Hypothalamus (tissue), 51 donors: Measurements from ENCODE around the gene PLAC9.

Source experiments
- DNase-seq, 51 donors: peaks; one replicate each; lab custom pipeline; 2025; lab: John Stamatoyannopoulos, UW

The PLAC9 gene

DNA sequence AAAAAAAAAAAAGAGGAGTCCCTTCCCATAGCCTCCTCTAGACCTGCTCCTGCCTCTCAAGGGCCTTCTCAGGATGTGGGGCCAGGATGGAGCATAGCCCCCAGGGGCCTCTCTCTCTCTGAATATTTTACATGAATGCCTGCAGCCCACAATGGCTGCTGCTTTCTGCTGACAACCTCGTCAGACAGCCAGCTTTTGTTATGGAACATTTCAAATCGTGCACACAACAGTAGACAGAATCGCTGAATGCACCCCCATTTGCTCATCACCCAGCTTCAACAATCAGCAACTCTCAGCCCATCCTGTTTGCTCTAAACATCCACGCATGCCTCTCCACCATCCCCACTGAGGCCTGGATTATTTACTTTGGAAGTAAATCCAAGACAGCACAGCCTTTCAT is 5.4 kb downstream of the PLAC9 start:
- no peak for DNase-seq

DNA sequence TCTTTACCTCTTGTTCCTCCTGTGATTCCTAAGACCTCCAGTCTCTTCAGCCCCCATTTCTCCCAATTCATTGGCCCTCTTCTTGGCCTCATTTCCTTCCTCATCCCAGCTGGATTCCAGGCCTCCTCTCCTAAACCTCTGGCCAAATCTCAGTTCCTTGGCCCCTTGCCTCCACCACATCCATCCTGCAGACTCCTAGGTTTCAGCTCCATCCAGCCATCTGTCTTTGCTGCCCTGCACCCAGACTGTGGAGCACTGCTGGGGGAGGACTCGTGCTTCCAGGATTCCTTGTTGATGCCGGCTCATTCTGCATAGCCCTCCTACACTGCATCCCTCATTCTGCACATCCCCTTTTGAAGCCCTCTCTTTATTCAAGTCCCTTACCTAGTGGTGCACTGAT is 6.7 kb downstream of the PLAC9 start:
- DNase-seq, result no peak

DNA sequence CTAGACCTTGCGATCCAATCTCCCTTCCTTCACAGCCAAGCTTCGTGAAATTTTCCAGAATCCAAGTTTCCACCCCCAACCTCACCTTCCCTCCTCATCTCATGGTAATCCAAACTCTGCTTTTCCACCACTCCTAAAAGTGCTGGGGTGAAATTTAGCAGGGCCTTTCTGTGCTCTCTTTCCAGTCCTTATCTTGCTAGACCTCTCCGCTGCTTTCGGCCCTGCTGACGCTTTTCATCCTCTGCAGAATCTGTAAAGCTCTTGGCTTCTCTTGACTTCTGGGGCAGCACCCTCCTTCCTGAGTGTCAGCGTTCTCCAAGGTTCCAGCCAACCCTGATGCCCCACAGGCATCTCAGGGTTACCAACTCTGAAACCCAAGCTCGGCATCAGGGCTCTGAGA is 7.7 kb downstream of the PLAC9 start:
- no peak for DNase-seq

DNA sequence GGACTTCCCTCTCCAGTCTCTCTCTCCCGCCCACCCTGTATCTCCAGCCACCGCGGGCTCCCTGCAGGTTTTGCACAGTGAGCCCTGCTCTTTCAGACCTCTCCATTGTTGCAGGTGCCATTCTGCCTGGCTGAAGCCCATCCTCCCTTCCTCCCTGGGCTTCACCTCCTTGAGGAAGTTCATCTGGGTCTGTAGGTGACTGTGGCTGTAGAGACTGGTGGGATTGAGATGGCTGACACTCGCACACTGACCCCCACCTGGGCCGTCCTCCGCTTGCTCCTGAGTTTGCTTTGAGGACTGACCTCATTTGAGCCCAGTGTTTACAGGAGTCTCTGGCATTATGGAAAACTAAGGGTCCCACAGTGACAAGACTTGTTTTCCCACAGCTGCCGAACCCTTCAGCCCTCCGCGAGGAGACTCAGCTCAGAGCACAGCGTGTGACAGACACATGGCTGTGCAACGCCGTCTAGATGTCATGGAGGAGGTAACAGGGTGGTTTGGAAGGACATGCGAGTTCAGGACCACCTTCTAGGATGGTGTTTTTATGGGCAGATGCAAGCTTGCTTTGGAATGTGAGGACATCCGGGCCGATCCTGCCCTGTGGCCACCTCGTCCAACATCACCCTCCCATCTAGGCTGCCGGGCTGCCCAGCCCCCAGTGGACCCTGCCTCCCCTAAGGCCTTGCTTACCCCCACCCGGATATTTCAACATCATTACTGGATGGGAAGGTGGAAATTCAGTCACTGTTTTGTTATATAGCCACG is 9.3 kb downstream of the PLAC9 start:
- no peak for DNase-seq

DNA sequence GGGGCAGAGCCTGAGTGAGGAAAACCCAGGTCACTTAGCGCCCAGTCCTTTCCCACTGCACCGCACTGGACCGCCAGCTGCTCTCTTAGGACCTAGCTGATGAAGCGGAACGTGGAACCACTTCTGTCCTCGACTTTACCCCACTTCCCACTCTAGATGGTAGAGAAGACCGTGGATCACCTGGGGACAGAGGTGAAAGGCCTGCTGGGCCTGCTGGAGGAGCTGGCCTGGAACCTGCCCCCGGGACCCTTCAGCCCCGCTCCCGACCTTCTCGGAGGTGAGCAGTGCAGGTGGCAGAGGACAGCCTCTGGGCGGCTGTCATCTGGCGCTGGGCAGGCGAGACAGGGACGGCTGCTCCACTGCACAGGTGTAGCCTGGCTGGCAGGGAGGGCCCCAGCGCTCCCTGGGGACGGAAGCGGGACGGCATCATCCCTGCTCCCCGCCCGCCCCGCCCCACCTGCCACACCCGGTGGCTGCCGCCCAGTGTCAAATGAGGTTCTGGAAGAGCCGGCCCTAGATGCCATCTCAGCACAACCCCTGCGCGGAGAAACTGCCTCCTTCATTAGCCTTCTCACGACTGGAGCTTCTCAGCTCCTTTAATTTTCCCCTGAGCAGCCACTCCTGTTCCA is 11.7 kb downstream of the PLAC9 start:
- DNase-seq, result no peak

DNA sequence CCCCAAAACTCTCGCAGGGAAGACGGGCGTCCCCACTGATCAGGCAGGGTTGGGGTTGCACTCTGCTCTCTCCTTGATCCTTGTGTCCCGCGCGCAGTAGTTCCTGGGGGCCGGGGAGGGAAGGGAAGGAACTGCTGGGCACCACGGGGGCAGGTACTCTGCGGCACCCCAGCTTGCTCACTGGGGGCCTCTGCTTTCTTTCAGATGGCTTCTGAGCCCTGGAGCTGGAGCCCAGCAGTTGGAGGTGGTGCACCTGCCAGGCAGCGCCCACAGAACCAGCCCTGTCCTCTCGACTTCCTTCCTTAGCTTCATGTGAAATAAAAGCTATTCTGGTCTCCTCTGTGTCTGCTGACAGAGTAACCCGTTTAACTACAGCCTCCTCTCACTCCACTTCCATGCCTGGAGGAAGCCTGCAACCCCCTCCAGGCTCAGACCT is 12.2 kb downstream of the PLAC9 start:
- no peak for DNase-seq

DNA sequence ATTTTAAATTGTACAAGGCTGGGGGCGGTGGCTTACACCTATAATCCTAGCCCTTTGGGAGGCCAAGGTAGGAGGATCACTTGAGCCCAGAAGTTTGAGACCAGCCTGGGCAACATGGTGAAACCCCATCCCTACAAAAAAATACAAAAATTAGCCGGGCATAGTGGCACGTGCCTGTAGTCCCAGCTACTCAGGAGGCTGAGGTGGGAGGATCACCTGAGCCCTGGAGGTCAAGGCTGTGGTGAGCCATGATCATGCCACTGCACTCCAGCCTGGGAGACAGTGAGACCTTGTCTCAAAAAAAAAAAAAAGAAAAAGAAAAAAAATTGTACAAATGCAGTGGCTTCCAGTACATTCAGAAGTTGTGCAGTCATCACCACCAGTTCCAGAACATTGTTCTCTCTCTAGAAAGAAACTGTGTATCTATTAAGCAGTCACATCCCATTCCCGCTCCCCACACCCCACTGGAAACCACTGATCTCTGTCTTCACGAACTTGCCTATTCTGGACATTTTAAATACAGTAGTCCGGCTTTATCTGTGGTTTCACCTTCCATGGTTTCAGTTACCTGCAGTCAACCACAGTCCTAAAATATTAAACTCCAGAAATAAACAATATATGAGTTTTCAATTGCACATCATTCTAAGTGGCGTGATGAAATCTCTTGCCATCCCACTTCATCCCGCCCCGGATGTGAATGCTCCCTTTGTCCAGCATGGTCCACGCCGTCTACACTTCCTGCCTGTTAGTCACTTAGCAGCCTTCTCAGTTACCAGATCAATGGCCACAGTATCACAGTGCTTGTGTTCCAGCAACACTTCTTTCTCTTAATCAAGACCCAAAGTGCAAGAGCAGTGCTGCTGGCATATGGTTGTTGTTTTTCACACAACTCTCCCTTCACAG is 13.1 kb downstream of the PLAC9 start:
- DNase-seq, result peak in 1 of 51 donors; percentile 9

DNA sequence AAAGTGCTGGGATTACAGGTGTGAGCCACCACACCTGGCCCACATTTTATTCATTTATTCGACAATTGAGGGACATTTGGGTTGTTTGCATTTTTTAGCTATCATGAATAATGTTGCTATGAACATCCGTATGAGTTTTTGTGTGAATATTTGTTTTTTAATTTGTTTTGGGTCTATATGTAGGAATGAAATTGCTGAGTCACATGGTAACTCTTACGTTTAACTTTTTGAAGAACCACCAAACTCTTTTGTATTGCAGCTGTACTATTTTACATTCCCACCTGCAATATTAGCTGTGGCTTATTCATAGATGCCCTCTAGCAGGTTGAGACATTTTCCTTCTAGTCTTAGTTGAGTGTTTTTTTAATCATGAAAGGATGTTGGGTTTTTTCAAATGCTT is 14.4 kb downstream of the PLAC9 start:
- DNase-seq, result no peak

DNA sequence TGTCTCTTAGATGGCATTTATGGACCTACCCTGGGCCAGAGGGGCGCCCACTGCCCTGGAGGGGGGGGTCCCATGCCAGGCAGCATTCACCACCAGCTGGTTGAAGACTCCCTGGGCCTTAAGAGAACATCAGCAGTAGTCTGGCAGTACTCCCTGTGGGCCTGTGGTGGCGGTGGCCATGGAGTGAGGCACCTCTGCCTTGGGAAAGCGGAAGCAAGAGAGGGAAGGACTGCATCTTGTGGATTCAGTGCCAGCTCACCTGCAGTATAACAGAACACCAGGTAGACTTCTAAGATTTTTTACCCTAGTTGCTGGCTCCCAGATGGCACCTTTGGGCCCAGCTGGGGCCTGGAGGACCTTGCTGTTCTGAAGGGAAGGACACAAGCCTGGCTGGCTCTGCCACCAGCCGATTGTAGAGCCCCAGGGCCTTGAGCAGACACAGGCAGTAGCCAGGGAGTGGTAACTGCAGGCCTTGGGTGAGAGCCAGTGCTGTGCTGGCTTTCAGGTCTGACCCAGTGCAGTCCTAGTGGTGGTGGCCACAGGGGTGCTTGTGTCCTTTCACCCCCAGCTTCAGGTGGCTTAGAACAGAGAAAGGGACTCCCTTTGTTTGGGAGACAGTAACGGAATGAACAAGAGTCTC is 15.8 kb downstream of the PLAC9 start:
- no peak for DNase-seq

DNA sequence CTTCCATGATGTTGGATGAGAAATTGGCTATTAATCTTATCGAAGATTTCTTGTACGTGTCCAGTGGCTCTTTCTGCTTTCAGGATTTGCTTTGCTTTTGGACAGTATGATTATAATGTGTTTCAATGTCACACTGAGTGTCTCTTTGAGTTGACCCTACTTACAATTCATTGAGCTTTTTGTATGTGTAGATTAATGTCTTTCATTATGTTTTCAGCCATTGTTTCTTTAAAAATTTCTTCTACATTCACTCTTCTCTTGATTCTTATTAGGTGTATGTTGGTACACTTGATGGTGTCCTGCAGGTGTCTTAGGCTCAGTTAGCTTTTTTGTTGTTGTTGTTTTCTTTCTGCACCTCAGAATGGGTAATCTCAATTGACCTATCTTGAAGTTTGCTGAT is 16.6 kb downstream of the PLAC9 start:
- DNase-seq, result no peak

DNA sequence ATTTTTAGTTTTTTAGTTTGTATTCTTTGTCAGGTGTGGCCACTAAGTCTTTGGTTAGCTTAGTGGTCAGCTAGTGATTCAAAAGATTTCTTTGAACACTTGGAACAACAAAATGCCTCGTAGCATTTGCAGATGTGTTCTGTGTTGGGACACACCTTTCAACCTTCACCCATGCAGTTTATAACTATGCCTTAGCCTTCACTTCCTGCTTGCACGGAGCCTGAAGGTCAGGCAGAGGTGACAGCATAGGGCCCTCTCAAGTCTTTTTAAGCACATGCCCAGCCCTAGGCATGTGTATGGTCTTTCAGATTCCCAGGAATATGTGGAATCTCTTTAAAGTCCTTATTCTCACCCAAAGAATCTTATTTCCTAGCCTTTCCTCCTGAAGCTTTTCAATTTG is 17.6 kb downstream of the PLAC9 start:
- no peak for DNase-seq

DNA sequence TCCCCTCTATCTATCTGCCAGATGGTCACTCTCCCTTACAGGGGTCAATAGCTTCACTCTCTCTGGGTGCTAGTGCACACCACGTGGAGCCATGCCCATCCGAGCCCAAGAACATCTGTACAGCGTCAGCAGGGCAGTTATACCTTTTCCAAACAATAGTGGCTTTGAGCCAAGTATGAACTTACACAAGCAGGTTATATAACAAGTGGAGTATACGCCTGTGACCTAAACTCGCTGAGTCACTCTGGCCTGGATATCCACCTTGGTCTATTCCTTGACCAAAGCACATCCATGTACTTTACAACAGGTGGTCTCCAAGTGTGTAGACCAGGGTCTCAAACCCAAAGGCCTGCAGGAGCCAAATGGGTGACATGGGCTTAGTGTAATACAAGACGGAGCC is 20.3 kb downstream of the PLAC9 start:
- no peak for DNase-seq

DNA sequence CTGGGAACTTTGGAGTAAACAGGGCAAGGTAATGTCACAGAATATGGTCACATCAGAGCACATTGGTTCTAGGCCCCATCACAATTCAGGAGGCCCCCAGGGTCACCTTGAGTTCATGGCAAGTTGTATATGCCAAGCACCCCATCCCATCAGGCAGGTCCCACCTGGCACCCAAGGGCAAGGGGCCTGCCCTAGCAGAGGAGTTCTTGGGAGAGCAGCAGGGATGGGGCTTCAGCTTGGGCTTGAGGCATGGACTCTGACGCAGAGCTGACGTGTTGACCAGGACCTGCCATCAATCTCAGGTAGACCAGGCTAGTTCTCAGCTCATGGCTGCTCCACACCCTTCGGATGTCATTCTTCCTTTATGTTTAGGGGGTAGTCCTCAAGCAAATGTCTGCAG is 20.9 kb downstream of the PLAC9 start:
- no peak for DNase-seq

DNA sequence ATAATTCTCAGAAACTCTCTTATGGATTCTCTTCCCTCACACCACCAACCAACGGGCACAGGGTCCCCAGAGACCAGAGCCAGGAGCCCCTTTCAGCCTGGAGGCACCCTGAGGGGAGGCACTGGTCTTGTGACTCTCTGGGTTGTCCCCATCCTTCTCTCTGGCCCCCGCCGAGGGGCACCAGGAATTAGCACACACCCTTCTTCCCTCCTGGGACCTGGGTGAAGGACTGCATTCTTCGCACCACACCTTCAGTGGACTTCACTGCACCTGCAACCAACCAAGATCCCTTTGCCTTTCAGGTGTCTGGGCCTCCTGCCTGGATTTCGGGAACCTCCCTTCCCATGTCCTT is 22.1 kb downstream of the PLAC9 start:
- DNase-seq, result no peak

DNA sequence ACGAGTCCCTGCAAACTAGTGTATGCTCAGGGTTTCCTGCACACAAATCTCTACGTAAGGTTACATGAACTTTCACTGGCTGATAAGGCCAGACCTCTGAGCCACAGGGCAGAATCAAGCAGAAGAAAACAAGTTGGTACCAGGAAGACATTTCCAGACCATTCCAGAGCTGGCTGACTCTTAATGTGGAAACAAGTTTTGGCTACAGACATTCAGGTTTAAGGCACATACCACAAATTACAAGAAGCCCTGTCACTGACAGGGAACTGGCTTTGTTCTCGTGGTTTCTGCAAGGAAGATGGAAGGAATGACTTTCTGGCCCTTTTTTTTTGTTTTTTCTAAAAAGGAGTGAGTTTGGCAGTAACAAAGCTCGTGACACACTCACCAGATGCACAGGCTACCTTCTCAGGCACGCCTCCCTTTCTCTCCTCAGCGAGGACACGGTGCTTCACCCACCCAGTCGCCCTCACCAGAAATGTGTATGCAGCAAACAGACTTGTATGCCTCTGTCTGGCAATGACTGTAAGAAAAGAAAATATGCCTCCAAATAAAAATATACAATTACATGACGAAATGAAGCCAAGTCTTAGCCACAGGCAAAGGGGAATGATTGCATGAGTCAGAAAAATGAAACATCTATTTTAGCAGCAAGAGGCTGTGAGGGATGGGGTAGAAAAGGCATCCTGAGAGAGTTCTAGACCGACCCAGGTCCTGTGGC is 22.6 kb downstream of the PLAC9 start:
- DNase-seq, result peak in 1 of 51 donors; percentile 58

DNA sequence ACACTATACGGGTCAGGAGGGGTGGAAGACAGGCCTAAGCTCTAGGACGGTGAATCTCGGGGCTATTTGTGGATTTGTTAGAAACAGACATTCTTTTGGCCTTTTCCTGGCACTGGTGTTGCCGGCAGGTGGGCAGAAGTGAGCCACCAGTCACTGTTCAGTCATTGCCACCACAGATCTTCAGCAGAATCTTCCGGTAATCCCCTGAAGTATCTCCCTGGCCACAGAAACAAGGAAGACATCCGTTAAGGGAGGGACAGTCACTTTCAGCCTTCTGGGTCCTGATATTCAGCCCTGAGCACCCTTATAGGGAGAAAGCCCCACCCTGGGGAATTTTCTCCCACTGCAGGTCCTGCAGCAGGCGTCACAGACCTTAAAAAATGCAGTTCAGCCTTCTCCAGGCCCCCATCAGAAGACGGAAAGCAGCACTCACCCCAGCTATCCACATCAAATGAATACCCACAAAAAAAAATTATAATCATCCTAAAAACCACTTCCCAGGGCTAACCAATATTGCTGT is 23.2 kb downstream of the PLAC9 start:
- DNase-seq, result no peak

DNA sequence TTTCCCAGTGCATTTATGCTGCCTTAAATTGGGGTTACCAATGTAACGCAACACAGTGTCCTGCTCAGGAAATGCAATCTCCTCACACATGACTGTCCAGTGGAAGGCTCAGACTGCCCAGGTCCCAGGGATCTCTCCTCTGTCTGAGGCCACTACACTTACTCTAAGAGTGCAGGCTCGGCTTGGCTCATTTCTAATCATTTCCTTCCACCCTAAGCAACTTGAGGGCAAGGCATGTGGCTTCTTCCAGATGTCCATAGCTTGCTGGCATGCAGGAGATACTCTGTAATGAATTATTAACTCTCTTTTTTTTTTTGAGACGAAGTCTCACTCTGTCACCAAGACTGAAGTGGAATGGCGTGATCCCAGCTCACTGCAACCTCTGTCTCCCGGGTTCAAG is 23.7 kb downstream of the PLAC9 start:
- no peak for DNase-seq

DNA sequence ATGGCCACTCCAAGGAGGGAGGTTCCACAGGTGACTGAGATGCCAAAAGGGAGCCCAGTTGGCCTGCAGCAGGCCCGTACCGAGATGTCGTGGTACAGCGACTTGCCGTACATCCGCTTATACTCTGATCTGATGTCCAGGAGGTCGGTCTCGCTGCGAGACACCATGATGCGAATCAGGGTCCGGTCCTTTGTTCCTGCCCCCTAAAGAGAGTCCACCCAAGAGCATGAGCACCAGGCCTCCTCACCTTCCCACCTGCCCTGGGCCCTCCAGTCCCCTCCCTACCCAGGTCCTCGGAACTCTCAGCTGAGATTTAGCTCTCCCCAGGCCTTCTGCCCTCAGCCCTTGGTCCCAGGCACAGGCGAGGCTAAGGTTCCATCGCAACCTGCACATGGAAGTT is 25.0 kb downstream of the PLAC9 start:
- DNase-seq, result no peak

DNA sequence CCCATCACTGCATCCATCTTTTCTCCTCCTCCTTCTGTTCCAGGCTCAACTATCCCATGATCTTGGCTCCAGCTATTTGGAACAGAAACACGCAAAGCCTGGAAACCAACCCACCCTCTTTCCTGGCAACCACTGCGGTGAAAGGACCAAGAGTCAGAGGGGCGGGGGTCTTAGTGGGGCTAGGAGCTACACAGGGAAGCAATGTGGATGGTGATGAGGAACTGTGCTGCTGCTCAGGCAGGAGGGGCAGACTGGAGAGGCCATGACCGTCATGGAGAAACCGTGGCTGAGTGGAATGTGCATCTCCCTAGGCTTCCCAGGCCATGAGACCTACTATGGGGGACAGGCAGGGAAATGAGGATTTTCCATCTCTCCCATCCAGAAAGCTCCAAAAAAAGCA is 25.6 kb downstream of the PLAC9 start:
- no peak for DNase-seq

DNA sequence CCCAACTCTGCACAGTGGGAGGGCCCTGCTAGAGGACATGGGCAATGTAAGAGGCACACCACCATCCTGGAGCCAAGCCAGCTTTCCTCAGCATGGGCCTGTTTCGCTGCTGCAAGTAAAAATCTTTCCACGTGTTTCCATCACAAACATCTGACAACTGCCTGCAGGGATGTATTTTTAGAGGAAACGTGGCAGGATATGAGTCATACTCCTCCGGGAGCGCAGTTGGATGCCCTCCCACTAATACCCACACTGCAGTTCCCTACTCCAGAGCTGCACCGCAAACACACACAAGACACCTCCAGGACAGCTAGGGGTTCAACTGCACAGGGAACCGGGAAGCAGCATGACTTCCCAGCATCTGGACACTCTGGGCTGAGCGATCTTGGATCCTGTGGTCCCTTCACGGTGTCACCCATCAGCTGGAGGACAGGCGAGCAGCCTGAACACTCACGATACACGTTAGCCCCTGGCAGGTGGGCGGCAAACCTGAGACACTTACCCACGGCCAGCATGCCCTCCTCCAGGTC is 26.1 kb downstream of the PLAC9 start:
- peak in 10 of 51 donors; percentile 10 to 61 (median 27) for DNase-seq
